Pancreas (tissue), 10 donors: ENCODE data around the gene TCF19. TPM values are rescaled to one million over a fixed set of nuclear protein-coding genes. Genes with fewer than 3 reads are reported as not detected.

Experiments used
- ATAC-seq, 4 donors: fragments of 200-7000 bp; cut with Tn5 transposase; one replicate each; pipeline versions ENCODE4 v1.8.0 to v1.9.1; 2020; ENCODE audit warnings: mild to moderate bottlenecking in 4 of 4, moderate library complexity in 4 of 4
- DNase-seq, 6 donors: peaks; one replicate each; pipeline ENCODE4 v3.0.0-alpha.2; 2020
- FAIRE-seq: peaks from 2 replicates; lab custom pipeline; 2012; peaks lifted over from hg19 to GRCh38; lab: Jason Lieb, UNC
- H3K27ac ChIP-seq, 4 donors: fragments of 200-600 bp; sonication (generic); 1 replicate in 3 of 4; 2 replicates in 1 of 4; pipeline versions ENCODE4 v1.5.0 to v1.8.0; 2020
- H3K27me3 ChIP-seq, 4 donors: fragments of 200-600 bp; one replicate each; pipeline ENCODE4 v1.8.0; 2021
- H3K36me3 ChIP-seq, 3 donors: fragments of 200-600 bp; sonication (generic) in 1 of 3; one replicate each; pipeline versions ENCODE4 v1.5.0 to v1.8.0; 2020 to 2021
- H3K4me1 ChIP-seq, 3 donors: fragments of 200-600 bp; one replicate each; pipeline ENCODE4 v1.8.0; 2021
- H3K4me3 ChIP-seq, 4 donors: fragments of 200-600 bp; sonication (generic) in 2 of 4; one replicate each; pipeline versions ENCODE4 v1.5.0 to v1.8.0; 2020 to 2021
- H3K9me3 ChIP-seq, 4 donors: fragments of 200-600 bp; one replicate each; pipeline ENCODE4 v1.8.0; 2021
- WGBS, 2 donors: extraction: QIAGEN DNeasy Blood & Tissue Kit; methylation state at CpG; one replicate each; pipeline ENCODE4 v1.1.7; 2013; 5-methylcytosine and 5-hydroxymethylcytosine counted together
- intact Hi-C, 3 donors: fragments of 100-400 bp; cut with DNase I; formaldehyde crosslinking; loops; one replicate each; pipeline versions ENCODE4 v1.11.1 to v1.14.2; 2022
- polyA plus RNA-seq, 2 donors: library from polyadenylated mRNA; stranded (reverse); fragments of 200-250 nt; gene quantifications; one replicate each; pipeline ENCODE4 v1.2.3, GENCODE V29; 2013
- total RNA-seq, 6 donors: library from RNA; stranded (reverse); fragmentation: NEBNext Ultra II Directional in 4 of 6; extraction: Animal tissue kit (Norgen Biotek cat#: 25700) in 4 of 6; gene quantifications; one replicate each; pipeline versions ENCODE4 v1.2.1 to v1.2.4, GENCODE V29; 2021 to 2023
- TF ChIP-seq, protein P1 (sequence below), 4 donors: fragments of 200-600 bp; sonication (generic) in 3 of 4; IDR thresholded peaks; one replicate each; pipeline versions ENCODE4 v1.5.0 to v1.8.0; 2021; ENCODE audit warnings: antibody characterized with exemption in 4 of 4
- donor health status: healthy with polysubstance abuse.
- donor health status: DM: no; HTN: no; CAD: no; lungs with moderate emphysema.
- donor health status: DM: no; HTN: no; CAD: no.
- donor health status: control.
- donor health status: control.
- donor health status: Bipolar disorder and iron deficiency.
- donor health status: DM: yes; HTN: yes; CAD: no.
- donor health status: DM: no; HTN: no; CAD: no.
- donor health status: DM: no; HTN: no; CAD: no.
- donor health status: DM: yes; HTN: yes; CAD: no.

Gene TCF19, protein sequence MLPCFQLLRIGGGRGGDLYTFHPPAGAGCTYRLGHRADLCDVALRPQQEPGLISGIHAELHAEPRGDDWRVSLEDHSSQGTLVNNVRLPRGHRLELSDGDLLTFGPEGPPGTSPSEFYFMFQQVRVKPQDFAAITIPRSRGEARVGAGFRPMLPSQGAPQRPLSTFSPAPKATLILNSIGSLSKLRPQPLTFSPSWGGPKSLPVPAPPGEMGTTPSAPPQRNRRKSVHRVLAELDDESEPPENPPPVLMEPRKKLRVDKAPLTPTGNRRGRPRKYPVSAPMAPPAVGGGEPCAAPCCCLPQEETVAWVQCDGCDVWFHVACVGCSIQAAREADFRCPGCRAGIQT
- total RNA-seq (1 to 10 TPM in 5 of 6 donors, under 1 TPM in 1; 0.83 to 2.4 (median 1.8) TPM), polyA plus RNA-seq (1 to 10 TPM; 1.9 to 3.4 TPM)

DNA sequence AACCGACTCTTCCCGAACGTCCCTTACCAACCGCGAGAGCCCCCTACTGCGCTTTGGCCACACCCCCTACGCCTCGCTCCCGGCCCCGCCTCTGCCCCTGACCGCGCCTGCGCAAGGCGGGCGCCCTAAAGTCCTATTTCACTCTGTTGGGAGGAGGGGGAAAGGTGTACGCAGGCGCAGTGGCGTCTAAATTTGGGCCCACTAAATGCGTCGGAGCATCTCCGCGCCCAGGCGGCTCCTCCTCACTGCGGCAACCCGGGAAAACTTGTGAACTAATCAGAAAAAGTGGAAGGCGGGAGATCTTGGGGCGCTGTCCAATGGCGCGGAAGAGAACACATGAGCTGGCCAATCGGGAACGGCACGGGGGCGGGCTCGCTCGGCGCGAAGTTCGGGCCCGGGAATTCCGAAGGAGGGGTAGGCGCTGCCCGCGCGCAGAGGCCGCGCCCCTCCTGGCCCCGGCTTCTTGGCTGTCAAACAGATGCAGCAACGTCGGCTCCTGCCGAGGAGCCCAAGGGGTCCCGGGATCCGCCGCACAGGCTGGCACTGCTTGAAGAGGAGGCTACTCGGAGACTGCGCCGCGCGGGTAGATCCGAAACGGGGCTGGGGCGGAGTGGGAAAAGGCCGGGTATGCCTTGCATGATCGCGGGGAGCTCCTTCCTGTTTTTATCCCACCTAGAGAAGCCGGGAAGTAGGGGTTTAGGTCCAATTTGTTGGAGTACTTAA lies at the start of gene TCF19:
Gene TCF19 (plus strand): TSS at position 450 of the 723 bp plus-strand sequence. CDS start 881 bp downstream, outside the sequence.
- Histone ChIP-seq H3K27me3 (no peaks in the 10 kb centered on the region), H3K9me3 (no peaks in the 10 kb centered on the region), H3K4me1 (peaks cover 0 to 9% (median 4%) of the 10 kb centered on the region in 3 donors), H3K4me3 (peak within 1 kb of the TSS; percentile 18 to 61 (median 48)), H3K36me3 (no peaks in the 10 kb centered on the region), H3K27ac (peak within 1 kb of the TSS; percentile 48 to 69 (median 56))
- 0% methylated on average over 65 of the region's 65 CpGs for WGBS, 2 donors
- peak; percentile 88 to 98 (median 95) for ATAC-seq
- FAIRE-seq: peak; percentile 87
- DNase-seq: peak; percentile 98 to 99 (median 99)
- intact Hi-C loops: no loop called here
- TF ChIP-seq, protein P1, sequence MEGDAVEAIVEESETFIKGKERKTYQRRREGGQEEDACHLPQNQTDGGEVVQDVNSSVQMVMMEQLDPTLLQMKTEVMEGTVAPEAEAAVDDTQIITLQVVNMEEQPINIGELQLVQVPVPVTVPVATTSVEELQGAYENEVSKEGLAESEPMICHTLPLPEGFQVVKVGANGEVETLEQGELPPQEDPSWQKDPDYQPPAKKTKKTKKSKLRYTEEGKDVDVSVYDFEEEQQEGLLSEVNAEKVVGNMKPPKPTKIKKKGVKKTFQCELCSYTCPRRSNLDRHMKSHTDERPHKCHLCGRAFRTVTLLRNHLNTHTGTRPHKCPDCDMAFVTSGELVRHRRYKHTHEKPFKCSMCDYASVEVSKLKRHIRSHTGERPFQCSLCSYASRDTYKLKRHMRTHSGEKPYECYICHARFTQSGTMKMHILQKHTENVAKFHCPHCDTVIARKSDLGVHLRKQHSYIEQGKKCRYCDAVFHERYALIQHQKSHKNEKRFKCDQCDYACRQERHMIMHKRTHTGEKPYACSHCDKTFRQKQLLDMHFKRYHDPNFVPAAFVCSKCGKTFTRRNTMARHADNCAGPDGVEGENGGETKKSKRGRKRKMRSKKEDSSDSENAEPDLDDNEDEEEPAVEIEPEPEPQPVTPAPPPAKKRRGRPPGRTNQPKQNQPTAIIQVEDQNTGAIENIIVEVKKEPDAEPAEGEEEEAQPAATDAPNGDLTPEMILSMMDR (IDR thresholded peaks at IDR 0.05): no peak

DNA sequence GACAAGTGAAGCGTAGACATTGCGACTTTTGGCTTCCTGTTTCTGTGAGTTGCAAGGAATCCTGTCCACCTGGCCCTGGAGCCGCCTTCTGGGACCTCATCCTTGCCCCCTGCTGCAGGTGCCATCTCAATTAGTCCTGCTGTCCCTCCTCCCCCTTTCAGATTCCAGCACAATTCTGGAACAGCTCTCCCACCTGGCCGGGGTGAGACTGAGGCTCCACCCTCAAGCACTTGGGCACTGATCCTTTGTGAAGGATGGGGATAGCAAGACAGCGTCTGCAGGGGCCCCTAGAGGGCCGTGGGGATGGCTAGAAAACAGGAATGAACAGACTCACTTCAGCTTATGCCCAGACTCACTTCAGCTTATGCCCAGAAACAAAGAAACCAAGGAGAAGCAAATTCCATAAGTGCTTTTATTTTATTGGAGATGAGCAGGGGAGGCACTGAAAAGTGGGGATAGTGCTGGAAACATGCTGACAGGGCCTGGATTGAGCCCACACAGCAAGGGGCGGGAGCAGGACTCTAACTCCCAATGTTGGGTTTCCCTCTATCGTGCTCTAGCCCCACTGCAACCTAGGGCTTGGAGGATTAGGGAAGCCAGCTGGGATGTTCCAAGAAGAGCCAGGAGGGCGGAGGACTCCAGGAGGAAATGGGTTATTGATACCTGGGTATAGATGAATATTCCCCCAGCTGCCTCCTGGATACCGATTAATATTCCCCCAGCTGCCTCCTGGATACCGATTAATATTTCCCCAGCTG lies 47.4 kb upstream of the TCF19 start:
- intact Hi-C loops: no loop called here
- TF ChIP-seq, protein P1 (IDR thresholded peaks at IDR 0.05): no peak
- ATAC-seq: no peak
- Histone ChIP-seq H3K36me3 (no peaks in the 10 kb centered on the region), H3K27ac (no peak overlapping the region), H3K27me3 (no peaks in the 10 kb centered on the region), H3K4me1 (no peaks in the 10 kb centered on the region), H3K9me3 (no peaks in the 10 kb centered on the region), H3K4me3 (no peak overlapping the region)
- DNase-seq: no peak
- FAIRE-seq: no peak
- 61 to 66% methylated on average over 11 of the region's 11 CpGs for WGBS, 2 donors

DNA sequence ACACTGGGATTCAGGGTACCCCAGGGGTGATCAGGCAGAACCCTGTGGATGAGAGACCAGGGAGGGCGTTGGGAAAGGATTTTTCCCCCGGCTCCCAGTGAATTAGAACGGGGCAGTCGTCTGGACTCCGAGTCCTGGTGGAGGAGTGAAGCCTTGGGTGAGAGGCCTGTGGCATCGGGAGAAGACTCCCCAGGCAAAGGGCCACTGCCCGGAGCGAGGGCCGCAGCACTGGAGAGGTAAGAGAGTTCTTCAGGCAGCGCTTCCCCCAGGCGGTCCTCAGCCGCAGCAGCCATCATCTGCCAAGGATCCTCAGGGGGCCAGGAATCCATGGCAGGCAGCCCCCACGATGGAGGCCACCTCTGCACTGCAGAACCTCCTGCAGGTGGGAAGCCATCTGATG lies 46.7 kb upstream of the TCF19 start:
- H3K27me3 ChIP-seq: no peaks in the 10 kb centered on the region
- WGBS, 2 donors: 74 to 79% methylated on average over 13 of the region's 13 CpGs
- H3K4me1 ChIP-seq: no peaks in the 10 kb centered on the region
- H3K27ac ChIP-seq: no peak overlapping the region
- FAIRE-seq (no peak), DNase-seq (peak in 1 of 6 donors; percentile 45), ATAC-seq (no peak)
- TF ChIP-seq, protein P1 (IDR thresholded peaks at IDR 0.05): no peak
- no peak overlapping the region for H3K4me3 ChIP-seq
- no peaks in the 10 kb centered on the region for H3K9me3 ChIP-seq
- intact Hi-C loops: no loop called here
- H3K36me3 ChIP-seq: no peaks in the 10 kb centered on the region

DNA sequence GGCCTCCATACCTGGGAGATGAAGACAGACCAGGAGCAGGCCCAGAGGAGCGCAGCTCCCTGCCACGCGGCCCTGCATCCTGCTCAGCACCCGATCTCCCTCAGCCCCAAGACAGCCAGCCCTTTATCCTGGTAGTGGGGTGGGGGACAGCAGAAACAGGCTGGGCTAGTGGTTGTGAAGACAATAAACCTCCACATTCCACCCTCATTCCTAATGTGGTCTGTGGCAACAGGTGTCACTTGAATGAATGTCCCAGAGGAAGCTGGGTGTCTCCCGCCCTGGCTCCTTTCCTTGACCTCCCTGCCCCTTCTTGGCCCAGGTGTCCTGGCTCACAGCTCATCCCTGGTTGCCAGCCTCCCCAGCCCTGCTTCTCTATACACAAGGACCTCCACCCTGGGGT lies 45.9 kb upstream of the TCF19 start, which contains the start of gene C6orf15:
Gene C6orf15 (minus strand): TSS at position 98 of the 400 bp plus-strand sequence. CDS start 20 bp downstream, at position 78.
- Histone ChIP-seq H3K27ac (no peak within 1 kb of the TSS), H3K9me3 (no peaks in the 10 kb centered on the region), H3K4me3 (no peak within 1 kb of the TSS), H3K36me3 (no peaks in the 10 kb centered on the region), H3K4me1 (no peaks in the 10 kb centered on the region), H3K27me3 (no peaks in the 10 kb centered on the region)
- intact Hi-C loops: no loop called here
- no peak for DNase-seq
- 83 to 89% methylated on average over 5 of the region's 5 CpGs for WGBS, 2 donors
- TF ChIP-seq, protein P1 (IDR thresholded peaks at IDR 0.05): no peak
- FAIRE-seq: no peak
- ATAC-seq: no peak
